H1 (cell line): Measurements from ENCODE around the gene KSR2. TPM values are rescaled to one million over a fixed set of nuclear protein-coding genes. Genes with fewer than 3 reads are reported as not detected.

Experiments used
- CTCF ChIA-PET: fragments of 300-600 bp; sonication (Branson Sonifier 250); formaldehyde crosslinking; loops from one replicate; lab custom pipeline; 2021; ENCODE audit not compliant: partially characterized antibody; lab: Charles Lee
- POLR2A ChIA-PET: fragments of 300-600 bp; sonication (Branson Sonifier 250); formaldehyde crosslinking; loops from one replicate; lab custom pipeline; 2021; ENCODE audit warnings: inconsistent platforms; ENCODE audit not compliant: partially characterized antibody; lab: Charles Lee
- DNase-seq, 2 experiments: peaks; one replicate each; pipeline versions ENCODE4 v3.0.0 to v3.0.0-alpha.2; 2010 to 2022; ENCODE audit warnings: low spot score in 2 of 2, low read depth in 1 of 2, mixed read lengths in 1 of 2
- FAIRE-seq: peaks from 2 replicates; lab custom pipeline; 2011; peaks lifted over from hg19 to GRCh38; lab: Jason Lieb, UNC
- H2AFZ ChIP-seq: 2 replicates; pipeline ENCODE4 v1.8.1; 2012; ENCODE audit warnings: low read length, inconsistent platforms
- H2AK5ac ChIP-seq: 2 replicates; pipeline ENCODE4 v1.6.1; 2013; ENCODE audit warnings: low read depth, low read length
- H2BK120ac ChIP-seq: replicated peaks from 2 replicates; pipeline ENCODE3; 2013; ENCODE audit warnings: low read depth, low read length, inconsistent platforms
- H2BK12ac ChIP-seq: 2 replicates; pipeline ENCODE4 v1.6.1; 2013; ENCODE audit warnings: low read depth, low read length
- H2BK15ac ChIP-seq: 2 replicates; pipeline ENCODE4 v1.6.1; 2013; ENCODE audit warnings: low read length
- H2BK20ac ChIP-seq: 2 replicates; pipeline ENCODE4 v1.6.1; 2013; ENCODE audit warnings: low read length
- H2BK5ac ChIP-seq: 2 replicates; pipeline ENCODE4 v1.6.1; 2013; ENCODE audit warnings: low read depth, low read length
- H3K14ac ChIP-seq: 2 replicates; pipeline ENCODE4 v1.6.1; 2013; ENCODE audit warnings: inconsistent platforms; ENCODE audit not compliant: insufficient read length
- H3K18ac ChIP-seq: 2 replicates; pipeline ENCODE4 v1.6.1; 2013; ENCODE audit warnings: low read length; ENCODE audit errors: extremely low read depth
- H3K23ac ChIP-seq: 2 replicates; pipeline ENCODE4 v1.6.1; 2013; ENCODE audit warnings: inconsistent platforms; ENCODE audit not compliant: insufficient read length
- H3K23me2 ChIP-seq: 2 replicates; pipeline ENCODE4 v1.6.1; 2013; ENCODE audit warnings: low read depth, low read length
- H3K27ac ChIP-seq: 2 replicates; pipeline ENCODE4 v1.6.1; 2011; ENCODE audit warnings: low read depth, low read length, inconsistent platforms
- H3K27me3 ChIP-seq, 4 experiments: replicated peaks in 1 of 4; 1 replicate in 1 of 4; 2 replicates in 3 of 4; pipeline versions ENCODE4 v1.6.1 to v1.8.1; 2011 to 2013; ENCODE audit warnings: low read length in 3 of 4, mild to moderate bottlenecking in 3 of 4, inconsistent platforms in 2 of 4, mixed read lengths in 2 of 4, moderate library complexity in 1 of 4; ENCODE audit not compliant: control insufficient read depth in 3 of 4, insufficient read depth in 3 of 4; ENCODE audit errors: extremely low read depth in 1 of 4
- H3K36me3 ChIP-seq, 4 experiments: 2 replicates each; pipeline versions ENCODE4 v1.6.1 to v1.8.1; 2011 to 2013; ENCODE audit warnings: mild to moderate bottlenecking in 4 of 4, low read length in 3 of 4, moderate library complexity in 2 of 4, control low read depth in 1 of 4, inconsistent platforms in 1 of 4; ENCODE audit not compliant: insufficient read depth in 4 of 4, control insufficient read depth in 2 of 4
- H3K4ac ChIP-seq: replicated peaks from 2 replicates; pipeline ENCODE3; 2013; ENCODE audit warnings: low read length, low read depth, mixed read lengths, inconsistent platforms; ENCODE audit not compliant: insufficient read length
- H3K4me1 ChIP-seq, 4 experiments: replicated peaks in 1 of 4; 1 replicate in 1 of 4; 2 replicates in 3 of 4; pipeline versions ENCODE4 v1.6.1 to v1.8.1; 2011 to 2013; ENCODE audit warnings: low read length in 3 of 4, inconsistent platforms in 2 of 4, mixed read lengths in 1 of 4; ENCODE audit not compliant: insufficient read depth in 4 of 4, control insufficient read depth in 3 of 4
- H3K4me2 ChIP-seq, 2 experiments: 2 replicates each; pipeline versions ENCODE4 v1.6.1 to v1.8.1; 2011 to 2013; ENCODE audit warnings: low read depth in 2 of 2, low read length in 2 of 2, control low read depth in 1 of 2, inconsistent platforms in 1 of 2, mild to moderate bottlenecking in 1 of 2; ENCODE audit not compliant: insufficient read depth in 1 of 2
- H3K4me3 ChIP-seq, 4 experiments: fragments of 200-600, 300-600 bp in 1 of 4; sonication (generic), shearing (Covaris generic), sonication (Bioruptor Twin) in 1 of 4; 2 replicates each; pipeline versions ENCODE4 v1.5.1 to v1.8.1; 2011 to 2016; ENCODE audit warnings: low read length in 4 of 4, low read depth in 3 of 4, control low read depth in 2 of 4, inconsistent platforms in 2 of 4, mild to moderate bottlenecking in 2 of 4, mixed read lengths in 1 of 4, moderate library complexity in 1 of 4; ENCODE audit not compliant: insufficient read depth in 2 of 4; ENCODE audit errors: extremely low read depth in 1 of 4
- H3K56ac ChIP-seq: replicated peaks from 2 replicates; pipeline ENCODE3; 2013; ENCODE audit warnings: low read depth, mild to moderate bottlenecking, mixed read lengths, low read length, inconsistent platforms; ENCODE audit not compliant: insufficient read length
- H3K79me1 ChIP-seq: 2 replicates; pipeline ENCODE4 v1.6.1; 2013; ENCODE audit warnings: low read depth, low read length, control low read depth
- H3K79me2 ChIP-seq, 2 experiments: 2 replicates each; pipeline versions ENCODE4 v1.6.1 to v1.8.1; 2012 to 2013; ENCODE audit warnings: low read length in 2 of 2, mild to moderate bottlenecking in 2 of 2, inconsistent platforms in 1 of 2; ENCODE audit not compliant: insufficient read depth in 2 of 2, control insufficient read depth in 1 of 2
- H3K9ac ChIP-seq, 4 experiments: replicated peaks in 1 of 4; 1 replicate in 1 of 4; 2 replicates in 3 of 4; pipeline versions ENCODE4 v1.6.1 to v1.8.1; 2011 to 2013; ENCODE audit warnings: low read depth in 3 of 4, low read length in 3 of 4, control low read depth in 2 of 4, mild to moderate bottlenecking in 2 of 4, moderate library complexity in 2 of 4, inconsistent platforms in 1 of 4; ENCODE audit errors: extremely low read depth in 1 of 4
- H3K9me3 ChIP-seq, 2 experiments: 2 replicates each; pipeline versions ENCODE4 v1.6.1 to v1.8.1; 2012 to 2013; ENCODE audit warnings: mild to moderate bottlenecking in 2 of 2, moderate library complexity in 2 of 2, control low read depth in 1 of 2, inconsistent platforms in 1 of 2, low read depth in 1 of 2, low read length in 1 of 2, mixed read lengths in 1 of 2; ENCODE audit not compliant: insufficient read depth in 2 of 2
- H4K20me1 ChIP-seq, 2 experiments: replicated peaks in 1 of 2; 2 replicates each; pipeline versions ENCODE3 to v1.8.1; 2011 to 2013; ENCODE audit warnings: inconsistent platforms in 2 of 2, low read length in 2 of 2, mild to moderate bottlenecking in 1 of 2; ENCODE audit not compliant: insufficient read depth in 2 of 2, control insufficient read depth in 1 of 2
- H4K5ac ChIP-seq: 2 replicates; pipeline ENCODE4 v1.6.1; 2013; ENCODE audit warnings: low read length, low read depth, mixed read lengths, inconsistent platforms; ENCODE audit not compliant: insufficient read length
- H4K8ac ChIP-seq: 2 replicates; pipeline ENCODE4 v1.8.0; 2013; ENCODE audit warnings: mild to moderate bottlenecking, moderate library complexity, low read length, inconsistent platforms; ENCODE audit not compliant: insufficient read depth; ENCODE audit errors: extremely low read depth
- H4K91ac ChIP-seq: replicated peaks from 2 replicates; pipeline ENCODE3; 2013; ENCODE audit warnings: low read length, mixed read lengths, inconsistent platforms; ENCODE audit not compliant: insufficient read length
- ASH2L ChIP-seq: fragments of 200-600, 300-600 bp; sonication (generic); IDR thresholded peaks from one replicate; pipeline ENCODE4 v1.7.1; 2017; ENCODE audit warnings: low read length
- CBX5 ChIP-seq: fragments of 300-800, 300-1000 bp; sonication (generic); IDR thresholded peaks from 2 replicates; pipeline ENCODE4 v1.7.1; 2016; ENCODE audit warnings: antibody characterized with exemption, low read length, low read depth
- CHD1 ChIP-seq: IDR thresholded peaks from 2 replicates; pipeline ENCODE4 v1.6.1; 2012; ENCODE audit warnings: low read depth, low read length, improper control_type of control experiment
- E2F6 ChIP-seq: IDR thresholded peaks from 2 replicates; pipeline ENCODE4 v1.6.1; 2012; ENCODE audit warnings: inconsistent platforms
- FOSL1 ChIP-seq: IDR thresholded peaks from 2 replicates; pipeline ENCODE4 v1.6.1; 2011; ENCODE audit warnings: mild to moderate bottlenecking, low read depth, low read length, moderate library complexity; ENCODE audit not compliant: insufficient read depth
- GABPA ChIP-seq: IDR thresholded peaks from 2 replicates; pipeline ENCODE4 v1.6.1; 2011; ENCODE audit warnings: mild to moderate bottlenecking, low read length, moderate library complexity, borderline replicate concordance; ENCODE audit not compliant: insufficient read depth
- MAX ChIP-seq: IDR thresholded peaks from 2 replicates; pipeline ENCODE4 v1.6.1; 2012; ENCODE audit warnings: inconsistent platforms
- POLR2A ChIP-seq, 2 experiments: IDR thresholded peaks; 1 replicate in 1 of 2; 2 replicates in 1 of 2; pipeline ENCODE4 v1.6.1; 2011; ENCODE audit warnings: low read depth in 2 of 2, low read length in 2 of 2, mild to moderate bottlenecking in 2 of 2; ENCODE audit errors: control extremely low read depth in 1 of 2
- RNF2 ChIP-seq: fragments of 200-900, 300-1000 bp; sonication (generic); IDR thresholded peaks from 2 replicates; pipeline ENCODE4 v1.7.1; 2016; ENCODE audit warnings: borderline replicate concordance, low read depth, mild to moderate bottlenecking, antibody characterized with exemption, low read length; ENCODE audit not compliant: poor library complexity, severe bottlenecking; ENCODE audit errors: missing control alignments
- RXRA ChIP-seq: IDR thresholded peaks from 2 replicates; pipeline ENCODE4 v1.6.1; 2011; ENCODE audit warnings: low read depth, mild to moderate bottlenecking, low read length, moderate library complexity; ENCODE audit not compliant: insufficient read depth
- SIX5 ChIP-seq: IDR thresholded peaks from 2 replicates; pipeline ENCODE4 v1.6.1; 2011; ENCODE audit warnings: mild to moderate bottlenecking, low read depth, low read length
- TAF7 ChIP-seq: optimal IDR thresholded peaks from 2 replicates; pipeline ENCODE3; 2011; ENCODE audit warnings: low read depth, mild to moderate bottlenecking, inconsistent platforms, low read length, moderate library complexity, borderline replicate concordance
- TBP ChIP-seq: IDR thresholded peaks from 2 replicates; pipeline ENCODE4 v1.6.1; 2011; ENCODE audit warnings: low read depth, low read length, improper control_type of control experiment
- YY1 ChIP-seq: IDR thresholded peaks from 2 replicates; pipeline ENCODE4 v1.6.1; 2011; ENCODE audit warnings: low read depth, mild to moderate bottlenecking, low read length
- WGBS, 2 experiments: shearing (Covaris generic) in 1 of 2; methylation state at CpG; one replicate each; pipeline versions ENCODE4 v1.1.6 to v1.1.7; 2013 to 2015; ENCODE audit warnings: low lambda C conversion rate in 2 of 2, mixed read lengths in 2 of 2, inconsistent platforms in 1 of 2, low coverage in 1 of 2, missing lambda C conversion rate in 1 of 2; ENCODE audit not compliant: insufficient replicate concordance in 2 of 2, insufficient coverage in 1 of 2, insufficient read length in 1 of 2; ENCODE audit errors: extremely low coverage in 1 of 2, missing lambda C conversion rate in 1 of 2; 5-methylcytosine and 5-hydroxymethylcytosine counted together
- polyA plus RNA-seq, 7 experiments: library from polyadenylated mRNA; depleted of rRNA in 3 of 7; stranded (reverse) in 5 of 7; unstranded in 2 of 7; fragments of >200 nt in 5 of 7; fragments of 200-250 nt in 2 of 7; gene quantifications; 1 replicate in 5 of 7; 2 replicates in 1 of 7; 4 replicates in 1 of 7; pipeline versions ENCODE4 v1.2.1 to v1.2.3, GENCODE V29; 2011 to 2013; ENCODE audit warnings: missing spikeins in 2 of 7, mixed read lengths in 2 of 7
- total RNA-seq: library from RNA; stranded (reverse); fragmentation: NEBNext Ultra II Directional; extraction: Animal tissue kit (Norgen Biotek cat#: 25700); gene quantifications from 2 replicates; pipeline ENCODE4 v1.2.1, GENCODE V29; 2021

Gene KSR2
- total and polyA plus RNA-seq, 2 of the 8 experiments (the other 6 are each of a cell fraction or from before 2014, with no cell fraction given) = 0.74 to 2.2 TPM

- Histone ChIP-seq H4K8ac (no peak overlapping the region), H3K18ac (no peak overlapping the region), H3K4me2 (no peak overlapping the region), H2AK5ac (no peak overlapping the region), H3K4me3 (no peak overlapping the region), H2BK20ac (no peak overlapping the region), H3K79me1 (no peaks in the 10 kb centered on the region), H3K23ac (no peak overlapping the region), H3K23me2 (no peaks in the 10 kb centered on the region), H3K36me3 (no peaks in the 10 kb centered on the region), H4K5ac (no peak overlapping the region), H2BK5ac (no peak overlapping the region), H3K9ac (no peak overlapping the region), H3K56ac (no peak overlapping the region), H3K14ac (no peak overlapping the region), H3K4me1 (no peaks in the 10 kb centered on the region; a peak in 1 of 7 replicates), H2BK12ac (no peak overlapping the region), H3K27ac (no peak overlapping the region), H3K9me3 (no peaks in the 10 kb centered on the region), H3K79me2 (no peaks in the 10 kb centered on the region), H3K27me3 (no peaks in the 10 kb centered on the region), H3K4ac (no peak overlapping the region), H2BK15ac (no peak overlapping the region), H4K91ac (no peak overlapping the region), H2AFZ (no peak overlapping the region), H2BK120ac (no peak overlapping the region), H4K20me1 (no peaks in the 10 kb centered on the region)
- ChIA-PET POLR2A (interaction anchor here (1.2 kb wide), 1 partner anchor 13 kb away, joined by 3 read pairs; no protein-coding TSS in a partner anchor), CTCF (interaction anchor here (0.6 to 2.0 kb wide), 3 partner anchors 9 to 356 kb away, joined by 4 to 5 read pairs (median 5); no protein-coding TSS in a partner anchor)
- FAIRE-seq (no peak), DNase-seq (no peak)
- 69% methylated on average over 1 of the region's 1 CpG; no CpG with 5 or more reads in 1 of the 2 experiments for WGBS, 2 experiments
- TF ChIP-seq TAF7 (no peak), MAX (no peak), CBX5 (no peak), ASH2L (no peak), RNF2 (no peak), YY1 (no peak), RXRA (no peak), FOSL1 (no peak), E2F6 (no peak), POLR2A (IDR thresholded peaks at IDR 0.05; ENCODE audit: control extremely low read depth in 1 of 2, low read depth in 2 of 2, low read length in 2 of 2) (no peak), CHD1 (no peak), GABPA (no peak), SIX5 (no peak), TBP (no peak)
Measured at GRCh38 chr12:117481470-117481869, 487.3 kb downstream of the KSR2 start.
